NCI-H2227 (cell line): ENCODE data around the gene NBL1.

ENCODE experiments used
- DNase-seq: peaks from one replicate; lab custom pipeline; 2025; ENCODE audit not compliant: unreplicated experiment; lab: John Stamatoyannopoulos, UW

The NBL1 gene

GRCh38 chr1:19643602-19644394 is at the start of gene NBL1:
Gene NBL1, plus strand, starts transcription at chr1:19644311. Its CDS starts 10,720 bp downstream, at chr1:19655031.
- peak; percentile 74 for DNase-seq

GRCh38 chr1:19596065-19596713 is 47.9 kb upstream of the NBL1 start:
- peak; percentile 62 for DNase-seq

- DNase-seq, result peak; percentile 98
Measured at GRCh38 chr1:19596714-19597495, 47.2 kb upstream of the NBL1 start.

- peak; percentile 43 for DNase-seq
Measured at GRCh38 chr1:19597496-19598309, 46.4 kb upstream of the NBL1 start.

GRCh38 chr1:19599810-19600209 is 44.3 kb upstream of the NBL1 start:
- DNase-seq, result no peak

- DNase-seq, result no peak
Measured at GRCh38 chr1:19602486-19602885, 41.6 kb upstream of the NBL1 start.

GRCh38 chr1:19605967-19606366 is 38.1 kb upstream of the NBL1 start:
- no peak for DNase-seq

GRCh38 chr1:19606817-19607642 is 37.1 kb upstream of the NBL1 start:
- no peak for DNase-seq

GRCh38 chr1:19608232-19608631 is 35.9 kb upstream of the NBL1 start:
- DNase-seq, result no peak

- no peak for DNase-seq
Measured at GRCh38 chr1:19610282-19610981, 33.7 kb upstream of the NBL1 start.

- no peak for DNase-seq
Measured at GRCh38 chr1:19612530-19612929, 31.6 kb upstream of the NBL1 start.

- no peak for DNase-seq
Measured at GRCh38 chr1:19613171-19613703, 30.9 kb upstream of the NBL1 start.

GRCh38 chr1:19615438-19615837 is 28.7 kb upstream of the NBL1 start:
- DNase-seq, result no peak

- DNase-seq, result no peak
Measured at GRCh38 chr1:19616489-19616888, 27.6 kb upstream of the NBL1 start.

- DNase-seq, result no peak
Measured at GRCh38 chr1:19617376-19617775, 26.7 kb upstream of the NBL1 start.

- no peak for DNase-seq
Measured at GRCh38 chr1:19618428-19618827, 25.7 kb upstream of the NBL1 start.

GRCh38 chr1:19619697-19620384 is 24.3 kb upstream of the NBL1 start:
- DNase-seq, result no peak

GRCh38 chr1:19620786-19621185 is 23.3 kb upstream of the NBL1 start:
- no peak for DNase-seq
